ENCODE data around the gene CARMIL1. TPM values are rescaled to one million over a fixed set of nuclear protein-coding genes. Genes with fewer than 3 reads are reported as not detected.

CARMIL1 gene
- total RNA-seq, 2 experiments from 2014 or later, result 3.6 to 4.1 TPM

DNA sequence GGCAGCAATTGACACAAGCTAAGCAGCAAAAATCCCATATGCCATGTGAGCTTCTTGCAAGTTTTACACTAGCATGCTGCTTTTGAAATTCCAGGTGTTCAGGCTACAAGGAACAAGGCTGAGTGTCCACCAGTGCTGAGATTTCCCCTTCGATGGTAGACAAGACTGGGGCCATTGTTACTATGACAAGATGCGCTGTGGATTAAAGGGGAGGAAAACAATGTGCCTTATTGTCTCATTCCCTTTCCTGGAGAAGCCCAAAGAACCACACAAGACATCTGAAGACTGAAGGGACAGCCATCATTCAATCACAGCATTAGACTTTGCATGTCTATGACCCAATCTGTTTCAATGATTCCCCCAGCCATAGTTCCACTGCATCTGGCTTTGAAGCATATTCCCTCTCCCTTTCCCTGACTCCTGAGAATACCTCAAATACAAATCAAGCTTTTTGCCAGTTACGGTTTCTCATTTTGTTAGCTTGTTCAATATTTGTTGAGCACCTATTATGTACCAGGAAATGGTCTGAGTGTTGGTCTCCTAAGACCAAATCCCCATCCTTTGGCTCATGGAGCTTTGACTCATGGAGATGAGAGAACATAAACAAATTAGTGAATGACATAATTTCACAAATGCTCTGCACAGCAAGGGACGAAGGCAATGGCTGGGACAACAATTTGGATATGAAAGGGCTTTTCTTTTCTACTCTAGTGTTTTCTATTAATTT is 349.5 kb downstream of the CARMIL1 start:
- H3K27me3 Mint-ChIP-seq, result peaks cover 7% of the 10 kb centered on the region
- H3K9me3 Mint-ChIP-seq, result no peaks in the 10 kb centered on the region
- intact Hi-C loops (cut with micrococcal nuclease), result no loop called here
- ATAC-seq, result no peak
- ChIA-PET POLR2A (no interaction called here), CTCF (no interaction called here)
- no peak for DNase-seq
- no peaks in the 10 kb centered on the region for H3K36me3 Mint-ChIP-seq (ENCODE audit: low read depth)
- no peaks in the 10 kb centered on the region for H3K4me1 Mint-ChIP-seq (ENCODE audit: low read depth)
- TF ChIP-seq, protein P1, sequence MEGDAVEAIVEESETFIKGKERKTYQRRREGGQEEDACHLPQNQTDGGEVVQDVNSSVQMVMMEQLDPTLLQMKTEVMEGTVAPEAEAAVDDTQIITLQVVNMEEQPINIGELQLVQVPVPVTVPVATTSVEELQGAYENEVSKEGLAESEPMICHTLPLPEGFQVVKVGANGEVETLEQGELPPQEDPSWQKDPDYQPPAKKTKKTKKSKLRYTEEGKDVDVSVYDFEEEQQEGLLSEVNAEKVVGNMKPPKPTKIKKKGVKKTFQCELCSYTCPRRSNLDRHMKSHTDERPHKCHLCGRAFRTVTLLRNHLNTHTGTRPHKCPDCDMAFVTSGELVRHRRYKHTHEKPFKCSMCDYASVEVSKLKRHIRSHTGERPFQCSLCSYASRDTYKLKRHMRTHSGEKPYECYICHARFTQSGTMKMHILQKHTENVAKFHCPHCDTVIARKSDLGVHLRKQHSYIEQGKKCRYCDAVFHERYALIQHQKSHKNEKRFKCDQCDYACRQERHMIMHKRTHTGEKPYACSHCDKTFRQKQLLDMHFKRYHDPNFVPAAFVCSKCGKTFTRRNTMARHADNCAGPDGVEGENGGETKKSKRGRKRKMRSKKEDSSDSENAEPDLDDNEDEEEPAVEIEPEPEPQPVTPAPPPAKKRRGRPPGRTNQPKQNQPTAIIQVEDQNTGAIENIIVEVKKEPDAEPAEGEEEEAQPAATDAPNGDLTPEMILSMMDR (IDR thresholded peaks at IDR 0.05), result no peak
- H3K4me3 Mint-ChIP-seq, result no peak overlapping the region
- H3K27ac Mint-ChIP-seq, result no peak overlapping the region

DNA sequence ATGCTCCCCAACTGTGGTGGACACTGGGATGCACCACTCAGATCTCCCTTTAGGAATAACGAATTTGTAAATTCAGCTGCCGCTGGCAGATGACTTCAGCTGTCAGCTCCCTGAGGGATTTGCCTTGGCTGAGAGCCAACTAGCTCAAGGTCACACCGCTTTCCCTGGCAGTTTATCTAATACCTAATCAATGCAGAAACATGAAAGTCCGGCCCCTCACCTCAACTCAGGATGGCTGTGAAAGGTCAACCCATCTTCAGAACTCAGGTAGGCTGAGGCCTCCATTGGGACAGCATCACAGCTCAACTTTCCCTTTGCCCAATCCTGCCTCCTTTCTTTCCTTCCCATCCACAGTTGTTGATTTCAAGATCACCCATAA is 350.0 kb downstream of the CARMIL1 start:
- H3K27ac Mint-ChIP-seq, result no peak overlapping the region
- H3K36me3 Mint-ChIP-seq (ENCODE audit: low read depth), result no peaks in the 10 kb centered on the region
- ChIA-PET CTCF (no interaction called here), POLR2A (interaction anchor here (1.4 kb wide), 1 partner anchor 15 kb away, joined by 3 read pairs; no protein-coding TSS in a partner anchor)
- DNase-seq, result no peak
- no peak for ATAC-seq
- no peaks in the 10 kb centered on the region for H3K9me3 Mint-ChIP-seq
- no peaks in the 10 kb centered on the region for H3K4me1 Mint-ChIP-seq (ENCODE audit: low read depth)
- intact Hi-C loops (cut with micrococcal nuclease), result no loop called here
- no peak overlapping the region for H3K4me3 Mint-ChIP-seq
- TF ChIP-seq, protein P1 (IDR thresholded peaks at IDR 0.05), result no peak
- peaks cover 10% of the 10 kb centered on the region for H3K27me3 Mint-ChIP-seq

GRCh38 chr6:25630508-25631278 is 351.5 kb downstream of the CARMIL1 start:
- ChIA-PET POLR2A (interaction anchor here (1.4 kb wide), 1 partner anchor 16 kb away, joined by 3 read pairs; no protein-coding TSS in a partner anchor), CTCF (interaction anchor here (1.6 kb wide), 1 partner anchor 44 kb away, joined by 4 read pairs; no protein-coding TSS in a partner anchor)
- TF ChIP-seq, protein P1 (IDR thresholded peaks at IDR 0.05), result no peak
- intact Hi-C loops (cut with micrococcal nuclease), result no loop called here
- no peak for ATAC-seq
- DNase-seq, result no peak
- H3K36me3 Mint-ChIP-seq (ENCODE audit: low read depth), result no peaks in the 10 kb centered on the region
- H3K27me3 Mint-ChIP-seq, result peaks cover 15% of the 10 kb centered on the region
- H3K27ac Mint-ChIP-seq, result no peak overlapping the region
- H3K4me3 Mint-ChIP-seq, result no peak overlapping the region
- H3K4me1 Mint-ChIP-seq (ENCODE audit: low read depth), result no peaks in the 10 kb centered on the region
- no peaks in the 10 kb centered on the region for H3K9me3 Mint-ChIP-seq

DNA sequence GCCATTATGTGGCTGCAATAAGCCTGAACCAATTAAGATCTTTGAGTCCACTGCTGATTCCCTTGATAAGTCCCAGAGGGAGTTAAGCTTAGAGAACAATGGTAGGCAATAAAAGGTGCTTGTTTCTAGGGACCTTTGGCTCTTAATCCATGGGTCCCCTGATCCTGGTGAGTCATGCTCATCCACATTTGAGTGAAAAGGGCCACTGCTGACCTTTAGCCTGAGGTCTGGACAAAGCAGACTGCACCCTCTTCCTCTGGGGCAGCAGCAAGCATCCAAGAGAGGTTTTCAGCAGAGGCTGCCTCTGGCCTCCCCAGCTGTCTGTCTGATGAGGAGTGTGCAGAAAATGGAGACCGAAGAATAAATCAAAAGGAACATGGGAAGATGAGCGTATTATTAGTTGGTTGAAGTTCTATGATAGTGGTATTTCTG is 356.7 kb downstream of the CARMIL1 start:
- intact Hi-C loops (cut with micrococcal nuclease), result no loop called here
- POLR2A ChIA-PET, result interaction anchor here (0.8 kb wide), 1 partner anchor 28 kb away, joined by 3 read pairs; no protein-coding TSS in a partner anchor
- CTCF ChIA-PET, result no interaction called here
- Mint-ChIP-seq H3K27me3 (peaks cover 21% of the 10 kb centered on the region), H3K27ac (no peak overlapping the region), H3K4me3 (no peak overlapping the region), H3K4me1 (ENCODE audit: low read depth) (no peaks in the 10 kb centered on the region), H3K9me3 (no peaks in the 10 kb centered on the region), H3K36me3 (ENCODE audit: low read depth) (no peaks in the 10 kb centered on the region)
- ATAC-seq, result no peak
- no peak for DNase-seq
- TF ChIP-seq, protein P1 (IDR thresholded peaks at IDR 0.05), result no peak

DNA sequence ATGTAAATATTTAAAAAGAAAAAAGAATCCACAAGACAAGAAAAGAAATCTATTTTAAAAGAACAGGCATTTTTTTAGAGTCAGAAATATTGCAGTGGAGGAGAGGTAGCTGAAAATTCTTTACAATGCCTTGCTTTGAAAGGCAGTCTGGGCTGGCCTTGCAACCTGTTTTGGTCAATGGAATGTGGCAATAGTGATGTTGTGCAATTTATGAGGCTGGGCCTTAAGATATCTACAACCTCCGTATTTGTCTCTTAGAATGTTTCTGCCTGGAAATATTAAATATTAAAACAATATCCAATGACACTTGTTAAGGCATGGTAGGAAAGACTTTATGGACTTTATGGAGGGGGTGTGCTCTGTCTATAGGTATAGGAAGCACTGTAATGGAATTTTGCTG is 358.0 kb downstream of the CARMIL1 start:
- ChIA-PET POLR2A (no interaction called here), CTCF (interaction anchor here (0.7 kb wide), 1 partner anchor 35 kb away, joined by 3 read pairs; no protein-coding TSS in a partner anchor)
- DNase-seq (no peak), ATAC-seq (no peak)
- TF ChIP-seq, protein P1 (IDR thresholded peaks at IDR 0.05), result no peak
- Mint-ChIP-seq H3K9me3 (no peaks in the 10 kb centered on the region), H3K27ac (no peak overlapping the region), H3K4me1 (ENCODE audit: low read depth) (no peaks in the 10 kb centered on the region), H3K36me3 (ENCODE audit: low read depth) (no peaks in the 10 kb centered on the region), H3K27me3 (peaks cover 26% of the 10 kb centered on the region), H3K4me3 (no peak overlapping the region)
- intact Hi-C loops (cut with micrococcal nuclease), result no loop called here

Data from activated CD8-positive, alpha-beta T cell treated with anti-CD3 and anti-CD28 coated beads for 36 hours (primary cell).